Nephron progenitor cell (in vitro differentiated cells): ENCODE measurements around the gene AFAP1.

Experiments used
- DNase-seq: peaks from one replicate; pipeline ENCODE4 v3.0.0; 2021
- H3K27ac Mint-ChIP-seq: 2 replicates; pipeline ENCODE4 v1.8.0; 2021; ENCODE audit warnings: mild to moderate bottlenecking, moderate library complexity, mixed read lengths
- H3K27me3 Mint-ChIP-seq: 2 replicates; pipeline ENCODE4 v1.8.0; 2021; ENCODE audit warnings: mild to moderate bottlenecking, low read depth, mixed read lengths; ENCODE audit not compliant: poor library complexity
- H3K36me3 Mint-ChIP-seq: 2 replicates; pipeline ENCODE4 v1.8.0; 2021; ENCODE audit warnings: low read depth, mixed read lengths
- H3K4me1 Mint-ChIP-seq: 2 replicates; pipeline ENCODE4 v1.8.0; 2021; ENCODE audit warnings: mixed read lengths
- H3K4me3 Mint-ChIP-seq: 2 replicates; pipeline ENCODE4 v1.8.0; 2021; ENCODE audit warnings: mild to moderate bottlenecking, moderate library complexity, mixed read lengths
- H3K9me3 Mint-ChIP-seq: 2 replicates; pipeline ENCODE4 v1.8.0; 2021; ENCODE audit warnings: mild to moderate bottlenecking, moderate library complexity, mixed read lengths
- CTCF ChIP-seq: fragments of 200-600 bp; sonication (generic); IDR thresholded peaks from 2 replicates; pipeline ENCODE4 v1.5.0; 2021; ENCODE audit warnings: antibody characterized with exemption

AFAP1 gene

GRCh38 chr4:7915875-7916242 is 23.8 kb downstream of the AFAP1 start:
- Mint-ChIP-seq H3K4me3 (no peak overlapping the region), H3K27ac (no peak overlapping the region), H3K9me3 (peaks cover 7% of the 10 kb centered on the region), H3K36me3 (peaks cover 28% of the 10 kb centered on the region), H3K27me3 (no peaks in the 10 kb centered on the region), H3K4me1 (peaks cover 57% of the 10 kb centered on the region)
- no peak for DNase-seq
- no peak for TF ChIP-seq CTCF

- Mint-ChIP-seq H3K4me1 (peaks cover 63% of the 10 kb centered on the region), H3K27ac (no peak overlapping the region), H3K4me3 (no peak overlapping the region)
These were observed 26.8 kb downstream of the AFAP1 start for GRCh38 chr4:7912826-7913225.

DNA sequence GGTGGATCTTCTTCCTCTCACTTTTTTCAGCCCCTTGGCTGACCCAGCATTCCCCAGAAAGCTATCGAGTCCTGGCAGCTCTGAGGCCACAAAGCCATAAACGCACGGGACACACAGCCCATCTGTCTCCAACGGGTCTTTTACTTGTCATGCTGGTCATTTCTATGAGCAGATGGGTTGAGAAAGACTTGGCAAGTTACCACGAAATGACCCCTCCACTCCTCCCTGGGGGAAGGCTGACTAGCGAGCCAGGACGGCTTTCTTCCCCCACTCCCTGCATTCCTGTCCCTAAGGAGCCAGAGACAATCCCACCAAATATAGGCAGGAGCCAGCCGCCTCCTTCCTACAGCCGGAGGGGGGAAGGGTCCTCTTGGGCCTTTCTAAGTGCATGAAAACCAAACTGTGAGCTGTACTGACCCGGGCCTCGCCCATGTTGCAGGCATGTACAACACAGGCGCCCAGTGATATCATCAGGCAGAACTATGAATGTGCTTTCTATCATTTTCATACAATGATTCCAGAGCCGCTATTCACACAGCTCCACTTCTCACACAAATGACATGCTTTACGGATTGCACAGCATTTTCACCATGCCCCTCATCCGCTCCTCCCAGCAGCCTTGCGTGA is 28.6 kb downstream of the AFAP1 start:
- peaks cover 64% of the 10 kb centered on the region for H3K4me1 Mint-ChIP-seq
- H3K9me3 Mint-ChIP-seq = no peaks in the 10 kb centered on the region
- peak overlapping the region; percentile 99 for H3K27ac Mint-ChIP-seq
- H3K4me3 Mint-ChIP-seq = peak overlapping the region; percentile 66
- peak; percentile 45 for DNase-seq
- TF ChIP-seq CTCF = no peak
- no peaks in the 10 kb centered on the region for H3K27me3 Mint-ChIP-seq
- peaks cover 9% of the 10 kb centered on the region for H3K36me3 Mint-ChIP-seq

More at GRCh38 chr4:7912826-7913225, 26.8 kb downstream of the AFAP1 start:
- TF ChIP-seq CTCF = no peak
- Mint-ChIP-seq H3K27me3 (no peaks in the 10 kb centered on the region), H3K9me3 (peaks cover under 1% of the 10 kb centered on the region), H3K36me3 (peaks cover 10% of the 10 kb centered on the region)
- no peak for DNase-seq

- Mint-ChIP-seq H3K4me1 (peaks cover 69% of the 10 kb centered on the region), H3K27me3 (no peaks in the 10 kb centered on the region), H3K4me3 (peak overlapping the region; percentile 66), H3K9me3 (no peaks in the 10 kb centered on the region), H3K36me3 (peaks cover 6% of the 10 kb centered on the region), H3K27ac (peak overlapping the region; percentile 99)
- TF ChIP-seq CTCF = no peak
- no peak for DNase-seq
These were observed 29.3 kb downstream of the AFAP1 start for GRCh38 chr4:7910263-7910896.

DNA sequence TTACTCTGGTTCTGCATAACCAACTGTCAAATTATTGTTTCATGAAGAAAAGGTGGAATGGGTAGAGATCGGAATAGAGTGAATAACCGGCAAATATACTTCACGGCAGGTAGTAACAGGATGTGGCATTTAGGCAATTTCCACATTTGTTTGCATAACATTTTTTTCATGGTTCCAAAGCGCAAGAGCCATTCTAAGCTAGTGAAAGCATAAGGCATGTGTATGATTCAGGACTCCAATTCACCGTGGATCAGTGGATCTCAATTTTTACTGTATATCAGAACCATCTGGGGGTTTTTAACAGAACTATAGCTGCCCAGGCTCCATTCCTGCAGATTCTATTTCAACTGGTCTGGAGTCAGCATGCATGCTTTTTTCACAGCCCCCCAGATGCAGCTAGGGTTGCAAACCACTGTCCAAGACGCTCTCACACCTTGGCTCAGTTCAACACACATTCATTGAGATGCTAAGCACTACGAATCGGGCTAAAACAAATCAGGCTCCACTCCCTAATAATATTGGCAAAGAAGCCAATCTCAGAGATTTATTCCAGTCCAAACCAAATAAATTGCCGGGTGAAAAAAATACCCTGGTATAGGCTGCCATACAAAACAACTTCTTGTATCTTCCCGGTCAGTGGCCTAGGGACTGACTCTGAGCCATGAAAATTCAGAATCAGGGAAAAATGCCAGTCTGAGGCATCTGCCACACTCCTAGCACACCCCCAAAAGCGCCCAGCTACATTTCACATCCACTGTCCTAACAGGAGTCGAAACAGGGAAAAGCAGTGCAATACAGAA is 30.0 kb downstream of the AFAP1 start:
- peak overlapping the region; percentile 99 for H3K27ac Mint-ChIP-seq
- TF ChIP-seq CTCF = no peak
- no peak for DNase-seq
- no peak overlapping the region for H3K4me3 Mint-ChIP-seq
- no peaks in the 10 kb centered on the region for H3K36me3 Mint-ChIP-seq
- no peaks in the 10 kb centered on the region for H3K27me3 Mint-ChIP-seq
- no peaks in the 10 kb centered on the region for H3K9me3 Mint-ChIP-seq
- peaks cover 71% of the 10 kb centered on the region for H3K4me1 Mint-ChIP-seq
